ENCODE measurements around the gene FBXO42. TPM values are rescaled to one million over a fixed set of nuclear protein-coding genes. Genes with fewer than 3 reads are reported as not detected.

The FBXO42 gene
- total and polyA plus RNA-seq, 2 of the 13 experiments (the other 11 are each of a cell fraction or from before 2014, with no cell fraction given): 7.6 to 17.5 TPM

GRCh38 chr1:16229976-16230740 lies 122.1 kb downstream of the FBXO42 start:
- Histone ChIP-seq H2AFZ (ENCODE audit: low read length) (no peak overlapping the region), H3K27ac (ENCODE audit: extremely low read length, insufficient read depth, low read length) (no peak overlapping the region), H3K36me3 (replicated peaks in 1 of 2; ENCODE audit: control insufficient read depth in 1 of 2, insufficient read depth in 2 of 2, low read length in 2 of 2) (no peaks in the 10 kb centered on the region), H3K9me3 (ENCODE audit: low read length) (no peaks in the 10 kb centered on the region), H3K9ac (ENCODE audit: insufficient read depth, low read depth, low read length) (no peak overlapping the region), H3K4me3 (replicated peaks in 1 of 3; ENCODE audit: insufficient read depth in 1 of 3, low read depth in 2 of 3, low read length in 3 of 3) (no peak overlapping the region), H3K27me3 (ENCODE audit: control insufficient read depth in 1 of 2, insufficient read depth in 2 of 2, low read length in 2 of 2) (peaks cover 1 to 8% of the 10 kb centered on the region in 2 experiments; a peak in 3 of 5 replicates), H3K79me2 (ENCODE audit: insufficient read depth, low read length) (no peaks in the 10 kb centered on the region), H3K4me2 (ENCODE audit: low read depth, low read length) (no peak overlapping the region), H3K4me1 (ENCODE audit: insufficient read depth, low read length) (no peaks in the 10 kb centered on the region), H4K20me1 (ENCODE audit: insufficient read depth, low read length) (no peaks in the 10 kb centered on the region)
- no TSS peak for BruUV-seq (replicated peaks)
- ATAC-seq (no peak), FAIRE-seq (no peak), DNase-seq (ENCODE audit: low spot score) (no peak)
- POLR2A ChIA-PET: no interaction called here
- in situ Hi-C loops (cut with HindIII; ENCODE audit: extremely low pct_ligation_motif_present, low pct_unique_long_range_greater_than_20kb) (no loop called here), intact Hi-C loops (cut with micrococcal nuclease; ENCODE audit: unreplicated experiment) (no loop called here)
- no peak for TF ChIP-seq SMAD9 (CRISPR knock-in tag; IDR thresholded peaks at IDR 0.05)
- TF ChIP-seq RXRA (CRISPR knock-in tag; IDR thresholded peaks at IDR 0.05): 0 out of 2 replicates have a peak, but pooled peaks have one; percentile 21
- CTCF ChIA-PET (ENCODE audit: low intra/inter-chr PET ratio, low total read pairs): no interaction called here
- WGBS (ENCODE audit: low lambda C conversion rate): 38% methylated on average over 4 of the region's 13 CpGs

- Histone ChIP-seq H3K36me3 (replicated peaks in 1 of 2; ENCODE audit: control insufficient read depth in 1 of 2, insufficient read depth in 2 of 2, low read length in 2 of 2) (no peaks in the 10 kb centered on the region), H3K27me3 (ENCODE audit: control insufficient read depth in 1 of 2, insufficient read depth in 2 of 2, low read length in 2 of 2) (peaks cover 1 to 8% of the 10 kb centered on the region in 2 experiments; a peak in 3 of 5 replicates), H3K9me3 (ENCODE audit: low read length) (no peaks in the 10 kb centered on the region), H2AFZ (ENCODE audit: low read length) (no peak overlapping the region), H3K4me2 (ENCODE audit: low read depth, low read length) (no peak overlapping the region), H3K9ac (ENCODE audit: insufficient read depth, low read depth, low read length) (no peak overlapping the region), H3K4me3 (replicated peaks in 1 of 3; ENCODE audit: insufficient read depth in 1 of 3, low read depth in 2 of 3, low read length in 3 of 3) (no peak overlapping the region), H3K4me1 (ENCODE audit: insufficient read depth, low read length) (no peaks in the 10 kb centered on the region), H3K79me2 (ENCODE audit: insufficient read depth, low read length) (no peaks in the 10 kb centered on the region), H3K27ac (ENCODE audit: extremely low read length, insufficient read depth, low read length) (no peak overlapping the region), H4K20me1 (ENCODE audit: insufficient read depth, low read length) (no peaks in the 10 kb centered on the region)
- 76% methylated on average over 7 of the region's 46 CpGs for WGBS (ENCODE audit: low lambda C conversion rate)
- POLR2A ChIA-PET: no interaction called here
- intact Hi-C loops (cut with micrococcal nuclease; ENCODE audit: unreplicated experiment) (no loop called here), in situ Hi-C loops (cut with HindIII; ENCODE audit: extremely low pct_ligation_motif_present, low pct_unique_long_range_greater_than_20kb) (no loop called here)
- FAIRE-seq: no peak
- CTCF ChIA-PET (ENCODE audit: low intra/inter-chr PET ratio, low total read pairs): no interaction called here
- ATAC-seq: no peak
- no TSS peak for BruUV-seq (replicated peaks)
- DNase-seq (ENCODE audit: low spot score): no peak
- TF ChIP-seq ZHX1 (CRISPR knock-in tag; IDR thresholded peaks at IDR 0.05; ENCODE audit: low read depth) (no peak), ONECUT2 (CRISPR knock-in tag; IDR thresholded peaks at IDR 0.05) (no peak), PRDM15 (CRISPR knock-in tag; IDR thresholded peaks at IDR 0.05) (no peak), ZNF256 (CRISPR knock-in tag; conservative IDR thresholded peaks at IDR 0.05) (no peak), TEAD2 (CRISPR knock-in tag; IDR thresholded peaks at IDR 0.05) (no peak), ZNF558 (CRISPR knock-in tag; IDR thresholded peaks at IDR 0.05; ENCODE audit: borderline replicate concordance) (no peak), RARA (CRISPR knock-in tag; IDR thresholded peaks at IDR 0.05) (no peak), THYN1 (CRISPR knock-in tag; IDR thresholded peaks at IDR 0.05; ENCODE audit: borderline replicate concordance, low read depth) (no peak), TBX2 (CRISPR knock-in tag; IDR thresholded peaks at IDR 0.05; ENCODE audit: borderline replicate concordance) (no peak)
Observed at GRCh38 chr1:16226490-16227179, 125.6 kb downstream of the FBXO42 start.
